ENCODE results near the gene PLEKHG7.

Gene PLEKHG7

GRCh38 chr12:92803903-92804302 lies 101.1 kb downstream of the PLEKHG7 start:
- DNase-seq (ENCODE audit: low spot score), result no peak

GRCh38 chr12:92810370-92810769 lies 107.6 kb downstream of the PLEKHG7 start:
- DNase-seq (ENCODE audit: low spot score), result no peak

- no peak for DNase-seq (ENCODE audit: low spot score)
These were observed 111.8 kb downstream of the PLEKHG7 start for GRCh38 chr12:92814584-92814983.

GRCh38 chr12:92821142-92821541 lies 118.4 kb downstream of the PLEKHG7 start:
- DNase-seq (ENCODE audit: low spot score), result no peak
